HUES6 (cell line): ENCODE measurements around the gene MRPL19.
"Not testable (repeated sequence)": the region's sequence is repeated elsewhere in the genome, so short reads cannot be mapped to it uniquely, and the experiment has no call there.

Source experiments
- H3K27ac ChIP-seq: 2 replicates; pipeline ENCODE4 v1.7.0; 2013; ENCODE audit warnings: low read depth, mild to moderate bottlenecking, low read length, inconsistent platforms
- H3K27me3 ChIP-seq: 2 replicates; pipeline ENCODE4 v1.6.1; 2013; ENCODE audit warnings: low read length; ENCODE audit not compliant: control insufficient read depth, insufficient read depth
- H3K36me3 ChIP-seq: 2 replicates; pipeline ENCODE4 v1.6.1; 2013; ENCODE audit warnings: low read length; ENCODE audit not compliant: control insufficient read depth, insufficient read depth
- H3K4me1 ChIP-seq: 2 replicates; pipeline ENCODE4 v1.6.1; 2013; ENCODE audit warnings: low read length; ENCODE audit not compliant: control insufficient read depth, insufficient read depth
- H3K4me3 ChIP-seq: 2 replicates; pipeline ENCODE4 v1.5.1; 2013; ENCODE audit warnings: low read depth, low read length
- H3K9ac ChIP-seq: one replicate; pipeline ENCODE4 v1.6.1; 2013; ENCODE audit warnings: mild to moderate bottlenecking, low read length
- H3K9me3 ChIP-seq: 2 replicates; pipeline ENCODE4 v1.6.1; 2013; ENCODE audit warnings: low read depth, low read length; ENCODE audit not compliant: control insufficient read depth, insufficient read depth

The MRPL19 gene

GRCh38 chr2:75667884-75668283 lies 21.3 kb downstream of the MRPL19 start:
- Histone ChIP-seq H3K9ac (no peak overlapping the region), H3K36me3 (peaks cover 48% of the 10 kb centered on the region), H3K4me3 (no peak overlapping the region), H3K27ac (no peak overlapping the region), H3K27me3 (no peaks in the 10 kb centered on the region), H3K4me1 (peaks cover 14% of the 10 kb centered on the region), H3K9me3 (no peaks in the 10 kb centered on the region)

- H3K4me1 ChIP-seq, H3K9ac ChIP-seq, H3K4me3 ChIP-seq, H3K27me3 ChIP-seq, H3K27ac ChIP-seq, H3K9me3 ChIP-seq: not testable (repeated sequence)
- peaks cover 27% of the 10 kb centered on the region for H3K36me3 ChIP-seq
Observed at GRCh38 chr2:75675423-75675822, 28.8 kb downstream of the MRPL19 start.

- Histone ChIP-seq H3K36me3 (peaks cover 24% of the 10 kb centered on the region), H3K9ac (no peak overlapping the region), H3K9me3 (no peaks in the 10 kb centered on the region), H3K4me1 (no peaks in the 10 kb centered on the region), H3K27me3 (no peaks in the 10 kb centered on the region), H3K27ac (no peak overlapping the region), H3K4me3 (no peak overlapping the region)
Observed at GRCh38 chr2:75675908-75676307, 29.3 kb downstream of the MRPL19 start.

GRCh38 chr2:75676464-75676863 lies 29.9 kb downstream of the MRPL19 start:
- Histone ChIP-seq H3K36me3 (peaks cover 22% of the 10 kb centered on the region), H3K4me1 (no peaks in the 10 kb centered on the region), H3K27ac (no peak overlapping the region), H3K4me3 (no peak overlapping the region), H3K27me3 (no peaks in the 10 kb centered on the region), H3K9ac (no peak overlapping the region), H3K9me3 (no peaks in the 10 kb centered on the region)

GRCh38 chr2:75679556-75679955 lies 33.0 kb downstream of the MRPL19 start:
- H3K36me3 ChIP-seq, result peaks cover 16% of the 10 kb centered on the region; the same call in 1 of the 2 replicates
- no peaks in the 10 kb centered on the region for H3K4me1 ChIP-seq
- H3K9me3 ChIP-seq, result no peaks in the 10 kb centered on the region
- H3K4me3 ChIP-seq, result no peak overlapping the region
- H3K27ac ChIP-seq, result no peak overlapping the region
- H3K9ac ChIP-seq, result no peak overlapping the region
- no peaks in the 10 kb centered on the region for H3K27me3 ChIP-seq

- Histone ChIP-seq H3K9me3 (no peaks in the 10 kb centered on the region), H3K27ac (no peak overlapping the region), H3K36me3 (peaks cover 20% of the 10 kb centered on the region; the same call in 1 of the 2 replicates), H3K4me3 (no peak overlapping the region), H3K27me3 (no peaks in the 10 kb centered on the region), H3K4me1 (no peaks in the 10 kb centered on the region), H3K9ac (no peak overlapping the region)
Observed at GRCh38 chr2:75680402-75680801, 33.8 kb downstream of the MRPL19 start.

- H3K27me3 ChIP-seq, H3K27ac ChIP-seq, H3K4me1 ChIP-seq, H3K9me3 ChIP-seq, H3K9ac ChIP-seq, H3K4me3 ChIP-seq: not testable (repeated sequence)
- H3K36me3 ChIP-seq, result peaks cover 42% of the 10 kb centered on the region
Observed at GRCh38 chr2:75683430-75683829, 36.8 kb downstream of the MRPL19 start.

GRCh38 chr2:75688196-75688595 lies 41.6 kb downstream of the MRPL19 start:
- H3K9me3 ChIP-seq, result no peaks in the 10 kb centered on the region
- H3K27ac ChIP-seq, result no peak overlapping the region
- H3K4me1 ChIP-seq, result no peaks in the 10 kb centered on the region
- no peak overlapping the region for H3K9ac ChIP-seq
- no peak overlapping the region for H3K4me3 ChIP-seq
- H3K36me3 ChIP-seq, result peaks cover 67% of the 10 kb centered on the region
- H3K27me3 ChIP-seq, result no peaks in the 10 kb centered on the region

- Histone ChIP-seq H3K4me1 (no peaks in the 10 kb centered on the region), H3K27ac (no peak overlapping the region), H3K36me3 (peaks cover 73% of the 10 kb centered on the region), H3K27me3 (no peaks in the 10 kb centered on the region), H3K9me3 (no peaks in the 10 kb centered on the region), H3K4me3 (no peak overlapping the region), H3K9ac (no peak overlapping the region)
Observed at GRCh38 chr2:75698918-75699317, 52.3 kb downstream of the MRPL19 start.

GRCh38 chr2:75702593-75702992 lies 56.0 kb downstream of the MRPL19 start:
- no peak overlapping the region for H3K27ac ChIP-seq
- no peak overlapping the region for H3K4me3 ChIP-seq
- peaks cover 82% of the 10 kb centered on the region for H3K36me3 ChIP-seq
- H3K9ac ChIP-seq, result no peak overlapping the region
- no peaks in the 10 kb centered on the region for H3K4me1 ChIP-seq
- no peaks in the 10 kb centered on the region for H3K9me3 ChIP-seq
- H3K27me3 ChIP-seq, result no peaks in the 10 kb centered on the region

- peaks cover 71% of the 10 kb centered on the region for H3K36me3 ChIP-seq
- H3K27me3 ChIP-seq, result no peaks in the 10 kb centered on the region
- H3K27ac ChIP-seq, result no peak overlapping the region
- no peak overlapping the region for H3K4me3 ChIP-seq
- no peak overlapping the region for H3K9ac ChIP-seq
- no peaks in the 10 kb centered on the region for H3K9me3 ChIP-seq
- no peaks in the 10 kb centered on the region for H3K4me1 ChIP-seq
Observed at GRCh38 chr2:75703589-75704287, 57.2 kb downstream of the MRPL19 start.
